GM18505 (cell line): Measurements from ENCODE around the gene MEGF9.

Experiments used
- ATAC-seq: cut with Tn5 transposase; IDR thresholded peaks from one replicate; pipeline ENCODE4 v1.9.1; 2021; ENCODE audit not compliant: unreplicated experiment
- POLR2A ChIP-seq: IDR thresholded peaks from 4 replicates; pipeline ENCODE4 v1.6.1; 2011; ENCODE audit warnings: borderline replicate concordance; ENCODE audit not compliant: insufficient read depth, insufficient read length; ENCODE audit errors: extremely low read depth

Gene MEGF9

DNA sequence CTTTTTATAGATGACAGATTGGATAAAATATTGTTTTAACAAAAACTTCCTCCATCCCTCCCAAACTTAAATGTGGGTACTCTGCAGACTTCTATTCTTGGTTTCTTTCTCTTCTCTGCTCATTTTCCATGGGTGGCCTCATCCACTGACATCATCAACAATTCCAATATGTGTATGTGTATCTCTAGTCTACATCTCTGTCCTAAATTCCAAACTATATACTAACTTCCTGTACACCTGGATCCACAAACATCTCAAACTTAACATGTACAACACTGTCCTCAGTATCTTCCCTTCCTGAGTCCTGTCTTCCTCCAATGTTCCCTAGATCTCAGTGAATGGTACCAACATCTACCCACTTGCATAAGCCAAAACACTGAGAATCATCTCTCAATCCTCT, 105.8 kb downstream of the MEGF9 start:
- no peak for TF ChIP-seq POLR2A
- ATAC-seq = no peak

DNA sequence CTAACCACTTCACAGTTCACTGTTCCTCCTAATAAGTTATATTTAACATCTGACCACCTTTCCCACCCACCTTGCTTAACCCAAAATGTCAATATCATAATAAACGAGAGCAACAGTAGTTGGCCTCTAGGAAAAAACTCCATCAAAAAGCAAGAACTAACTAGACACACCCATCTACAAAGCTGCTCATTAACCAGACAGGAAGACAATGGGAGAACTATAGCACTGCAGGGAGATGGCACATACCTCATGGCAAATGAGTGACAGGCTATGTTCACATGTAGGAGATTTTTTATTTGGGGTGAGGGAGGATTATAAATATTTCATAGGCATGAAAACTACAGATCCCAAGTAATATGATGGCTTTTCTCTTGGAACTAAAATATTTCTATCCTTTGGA, 110.7 kb downstream of the MEGF9 start:
- TF ChIP-seq POLR2A = no peak
- ATAC-seq = no peak

- no peak for ATAC-seq
- no peak for TF ChIP-seq POLR2A
Observed at GRCh38 chr9:120603010-120603409, 111.3 kb downstream of the MEGF9 start.

DNA sequence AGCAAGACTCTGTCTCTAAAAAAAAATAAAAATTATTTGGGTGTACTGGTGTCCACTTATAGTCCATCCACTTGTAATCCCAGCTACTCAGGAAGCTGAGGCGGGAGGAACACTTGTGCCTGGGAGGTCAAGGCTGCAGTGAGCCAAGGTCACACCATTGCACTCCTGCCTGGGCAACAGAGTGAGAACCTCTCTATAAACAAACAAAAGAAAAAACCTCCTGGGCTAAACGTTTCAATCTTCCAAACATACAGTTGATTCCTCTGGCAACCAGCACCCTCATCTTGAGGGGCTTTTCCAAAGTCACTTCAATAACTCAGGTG, 120.4 kb downstream of the MEGF9 start:
- no peak for ATAC-seq
- TF ChIP-seq POLR2A = no peak

DNA sequence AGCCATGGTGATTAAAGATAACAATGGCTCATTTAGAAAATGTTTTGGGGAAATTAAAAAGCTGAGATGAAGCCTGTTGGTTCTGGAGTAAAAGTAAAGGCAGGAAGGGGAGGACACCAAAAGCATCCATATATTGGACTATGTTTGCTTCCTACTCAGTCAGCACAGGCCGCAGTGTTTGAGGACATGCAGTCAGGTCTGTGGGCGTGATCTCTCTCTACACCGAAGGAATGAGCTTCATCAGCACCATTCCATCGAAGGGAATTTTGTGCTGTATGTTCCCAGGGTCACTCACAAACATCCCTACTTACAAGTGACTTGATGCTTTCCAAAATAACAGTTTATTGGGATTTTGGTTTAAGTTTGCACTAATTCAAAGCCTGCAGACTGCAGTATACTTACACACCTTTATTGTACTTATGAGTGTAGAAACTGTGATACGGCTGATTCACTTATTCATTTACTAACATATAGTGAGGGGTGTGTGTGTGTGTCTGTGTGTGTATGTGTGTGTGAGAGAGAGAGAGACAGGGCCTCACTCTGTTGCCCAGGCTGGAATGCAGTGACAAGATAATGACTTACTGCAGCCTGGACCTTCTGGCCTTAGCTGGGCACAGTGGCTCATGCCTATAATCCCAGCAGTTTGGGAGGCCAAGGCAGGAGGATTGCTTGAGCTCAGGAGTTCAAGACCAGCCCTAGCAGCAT, 120.9 kb downstream of the MEGF9 start:
- no peak for TF ChIP-seq POLR2A
- no peak for ATAC-seq

DNA sequence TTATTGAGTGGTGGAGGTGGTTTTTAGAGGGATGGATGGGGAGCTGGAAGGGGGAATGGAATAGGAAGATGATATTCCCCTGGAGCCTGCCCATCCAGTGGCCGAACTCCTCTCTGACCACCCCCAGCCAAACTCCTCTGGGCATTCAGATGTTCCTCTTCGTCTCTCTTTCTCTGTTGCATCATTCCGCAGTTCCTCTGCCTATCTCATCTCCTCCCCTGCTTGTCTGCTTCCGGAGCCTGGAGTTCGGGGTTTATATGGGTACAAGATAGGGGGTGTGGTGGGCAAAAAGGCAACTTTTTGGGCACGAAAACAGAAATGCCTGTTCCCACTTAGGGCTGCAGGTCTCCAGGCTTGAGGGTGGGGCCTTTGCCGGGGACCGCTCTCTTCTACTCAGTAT, 122.1 kb downstream of the MEGF9 start:
- no peak for ATAC-seq
- no peak for TF ChIP-seq POLR2A

GRCh38 chr9:120587328-120587727, 126.9 kb downstream of the MEGF9 start:
- TF ChIP-seq POLR2A = no peak
- no peak for ATAC-seq

DNA sequence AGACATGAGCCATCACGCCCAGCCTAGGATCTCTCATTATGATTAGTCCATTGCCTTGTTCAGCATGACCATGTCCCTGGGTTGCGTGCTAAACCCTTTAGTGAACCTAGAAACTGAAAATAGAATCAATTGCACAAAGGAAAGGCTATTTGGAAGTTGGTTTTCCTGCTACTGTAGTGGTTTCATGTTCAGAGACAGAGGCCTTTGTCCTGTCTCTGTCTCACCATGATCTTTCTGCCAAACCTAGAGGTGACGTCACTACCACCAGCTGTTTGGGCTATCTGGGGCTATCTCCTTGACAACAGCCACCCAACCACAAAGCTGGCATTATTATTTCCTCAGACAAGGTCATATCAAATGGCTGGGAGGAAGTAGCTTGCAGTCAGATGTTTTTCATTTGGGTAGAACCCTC, 130.3 kb downstream of the MEGF9 start:
- no peak for TF ChIP-seq POLR2A
- no peak for ATAC-seq

DNA sequence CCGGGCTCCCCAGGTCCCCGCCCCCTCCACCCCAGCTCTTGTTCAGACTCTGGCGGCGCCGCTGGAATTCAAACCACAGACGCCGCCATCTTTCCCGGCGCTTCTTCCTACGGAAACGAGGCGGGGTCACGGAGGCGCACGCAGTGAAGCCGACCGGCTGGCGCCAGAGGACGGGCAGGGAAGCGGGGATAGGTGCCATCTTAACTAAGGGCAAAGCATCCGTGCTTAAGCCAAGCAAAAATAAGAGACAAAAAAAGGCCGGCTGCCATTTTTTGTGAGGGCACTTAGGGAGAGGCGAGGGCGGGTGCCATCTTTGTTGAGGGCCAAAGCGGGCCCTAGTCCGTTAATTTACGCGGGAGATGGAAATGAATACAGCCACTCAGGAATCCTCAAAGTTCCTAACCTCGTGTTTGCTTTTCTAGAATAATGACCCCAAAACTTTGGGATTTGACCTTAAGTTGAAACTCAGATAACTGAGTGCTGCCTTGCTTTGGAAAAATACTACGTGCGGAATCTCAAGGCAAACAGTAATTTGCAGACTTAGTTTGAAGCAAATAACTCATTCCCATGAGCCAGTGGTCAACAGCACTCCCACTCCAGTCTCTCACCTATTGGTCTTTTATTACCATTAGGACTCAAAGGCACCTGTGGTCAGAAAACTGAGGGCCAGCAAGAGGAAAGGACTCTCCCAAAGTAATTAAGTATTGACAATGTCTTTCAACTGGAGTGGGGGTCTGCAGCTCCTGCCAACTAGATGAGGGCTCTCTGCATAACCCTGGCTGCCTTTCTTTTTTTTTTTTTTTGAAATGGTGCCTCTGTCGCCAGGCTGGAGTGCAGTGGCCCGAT, 134.0 kb downstream of the MEGF9 start, which contains the start of gene CDK5RAP2:
Gene CDK5RAP2, minus strand, starts transcription at position 117 of the 846 bp plus-strand sequence. CDS start 189 bp downstream, outside the sequence.
- peak; percentile 67 for TF ChIP-seq POLR2A
- ATAC-seq = peak; percentile 97

- no peak for TF ChIP-seq POLR2A
- peak; percentile 49 for ATAC-seq
Observed at GRCh38 chr9:120579139-120580050, 134.9 kb downstream of the MEGF9 start.

DNA sequence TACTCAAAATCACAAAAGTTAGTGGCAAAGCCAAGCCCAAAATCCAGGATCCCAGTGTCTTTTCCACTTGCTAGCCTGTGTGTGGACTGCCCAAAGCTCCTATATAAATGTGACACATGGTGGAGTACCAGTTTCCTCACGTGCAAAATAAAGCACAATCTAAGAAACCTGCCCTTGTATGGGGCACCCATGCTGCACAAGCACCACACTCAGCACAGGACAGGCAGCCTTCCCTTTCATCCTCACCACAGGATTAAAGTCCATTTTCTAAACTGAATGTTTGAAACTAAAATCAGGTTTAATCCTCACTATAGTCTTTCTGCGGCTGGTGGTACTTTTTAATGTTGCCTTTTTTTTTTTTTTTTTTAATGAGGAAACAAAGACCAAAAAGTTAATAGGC, 139.8 kb downstream of the MEGF9 start:
- ATAC-seq = no peak

DNA sequence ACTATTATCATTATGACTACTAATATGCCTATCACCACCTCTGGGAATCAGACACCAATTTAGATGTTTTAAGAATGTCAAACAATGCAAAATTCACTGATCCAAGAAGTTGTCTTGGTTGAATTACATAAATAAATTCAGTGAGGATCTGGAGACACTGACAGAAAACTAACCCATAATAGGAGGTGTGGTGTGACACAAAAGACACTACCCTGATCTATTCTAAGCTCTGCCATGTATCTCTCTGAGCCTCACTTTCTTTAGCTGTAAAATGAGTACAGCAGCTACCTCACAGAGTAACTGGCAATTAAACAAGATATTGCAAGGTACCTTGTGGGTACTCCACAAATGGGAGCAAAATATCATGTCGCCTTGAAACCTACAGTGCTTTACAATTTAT, 141.8 kb downstream of the MEGF9 start:
- ATAC-seq = no peak
- no peak for TF ChIP-seq POLR2A

More for the DNA sequence above, 139.8 kb downstream of the MEGF9 start:
- TF ChIP-seq POLR2A = no peak
